Calu3 (cell line): ENCODE data around the gene NFATC1. TPM values are rescaled to one million over a fixed set of nuclear protein-coding genes. Genes with fewer than 3 reads are reported as not detected.

Source experiments
- BruUV-seq: library from RNA; stranded (reverse); fragments of 400-500 nt; replicated peaks from 2 replicates; lab custom pipeline; 2021; lab: Mats Ljungman, UMichigan
- CTCF ChIA-PET: fragments of 300-600 bp; sonication (Branson Sonifier 250); formaldehyde crosslinking; loops from one replicate; lab custom pipeline; 2022; ENCODE audit warnings: antibody characterized with exemption; lab: Charles Lee
- DNase-seq: peaks from one replicate; pipeline ENCODE4 v3.0.0; 2022
- H3K27ac Mint-ChIP-seq: one replicate; pipeline ENCODE4 v1.8.0; 2022; ENCODE audit warnings: mixed read lengths; ENCODE audit not compliant: unreplicated experiment
- H3K27me3 Mint-ChIP-seq: one replicate; pipeline ENCODE4 v1.8.0; 2022; ENCODE audit warnings: mixed read lengths; ENCODE audit not compliant: unreplicated experiment
- H3K36me3 Mint-ChIP-seq: one replicate; pipeline ENCODE4 v1.8.0; 2022; ENCODE audit warnings: mild to moderate bottlenecking, moderate library complexity, mixed read lengths; ENCODE audit not compliant: insufficient read depth, unreplicated experiment
- H3K4me1 Mint-ChIP-seq: one replicate; pipeline ENCODE4 v1.8.0; 2022; ENCODE audit warnings: mild to moderate bottlenecking, low read depth, mixed read lengths; ENCODE audit not compliant: unreplicated experiment
- H3K4me3 Mint-ChIP-seq: one replicate; pipeline ENCODE4 v1.8.0; 2022; ENCODE audit warnings: mild to moderate bottlenecking, low read depth, moderate library complexity, mixed read lengths; ENCODE audit not compliant: unreplicated experiment
- H3K9me3 Mint-ChIP-seq: one replicate; pipeline ENCODE4 v1.8.0; 2022; ENCODE audit warnings: low read depth, mixed read lengths; ENCODE audit not compliant: unreplicated experiment
- intact Hi-C: fragments of 100-400 bp; cut with micrococcal nuclease; formaldehyde crosslinking; loops from one replicate; pipeline ENCODE4 v1.10.0; 2022; ENCODE audit not compliant: unreplicated experiment
- total RNA-seq: library from RNA; stranded (reverse); gene quantifications from 2 replicates; pipeline ENCODE4 v1.2.3, GENCODE V29; 2022
- TF ChIP-seq, protein P1 (sequence below): fragments of 200-600 bp; IDR thresholded peaks from one replicate; pipeline ENCODE4 v1.8.0; 2022; ENCODE audit warnings: antibody characterized with exemption; ENCODE audit not compliant: unreplicated experiment

Gene NFATC1
- total RNA-seq, 1 experiment from 2014 or later: 5.9 TPM

DNA sequence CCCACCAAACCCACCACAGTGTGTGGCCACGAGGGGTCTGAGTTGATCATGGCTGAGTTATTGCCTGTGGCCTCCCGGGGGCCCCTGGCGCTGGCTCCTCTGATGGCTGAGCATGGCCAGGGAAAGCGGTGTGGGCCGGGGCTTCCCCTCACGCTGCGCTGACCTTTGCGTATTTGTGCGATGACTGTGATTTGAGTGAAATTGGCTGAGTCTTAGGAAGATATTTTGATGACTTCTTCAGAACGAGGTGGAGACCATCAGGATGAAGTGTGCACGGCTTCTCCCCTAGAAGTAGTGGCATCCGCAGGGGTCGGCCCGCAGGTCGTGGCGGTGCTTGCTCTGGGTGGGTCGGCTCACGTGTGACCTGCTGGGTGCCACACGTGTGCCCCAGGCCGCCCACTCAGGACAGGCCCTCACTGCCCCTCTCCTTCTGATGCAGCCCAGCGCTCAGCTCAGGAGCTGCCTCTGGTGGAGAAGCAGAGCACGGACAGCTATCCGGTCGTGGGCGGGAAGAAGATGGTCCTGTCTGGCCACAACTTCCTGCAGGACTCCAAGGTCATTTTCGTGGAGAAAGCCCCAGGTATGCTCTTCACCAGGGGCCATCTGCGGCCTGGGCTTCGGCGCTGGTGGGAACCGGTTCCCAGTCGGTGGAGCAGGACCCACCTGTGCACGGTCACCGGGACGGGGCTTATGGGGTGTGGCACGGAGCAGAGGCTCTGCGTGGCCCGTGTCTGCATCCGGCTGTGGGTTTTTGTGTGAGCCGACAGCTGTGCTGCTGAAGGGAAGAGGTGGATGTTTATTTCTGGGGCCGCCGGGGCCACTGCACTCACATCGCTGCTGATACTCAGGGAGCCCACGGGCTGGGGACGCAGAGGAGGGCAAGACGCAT lies 55.8 kb downstream of the NFATC1 start:
- intact Hi-C loops: no loop called here
- Mint-ChIP-seq H3K27me3 (no peaks in the 10 kb centered on the region), H3K9me3 (no peaks in the 10 kb centered on the region), H3K4me1 (no peaks in the 10 kb centered on the region), H3K36me3 (no peaks in the 10 kb centered on the region), H3K4me3 (no peak overlapping the region), H3K27ac (no peak overlapping the region)
- BruUV-seq: no TSS peak
- CTCF ChIA-PET: no interaction called here
- TF ChIP-seq, protein P1, sequence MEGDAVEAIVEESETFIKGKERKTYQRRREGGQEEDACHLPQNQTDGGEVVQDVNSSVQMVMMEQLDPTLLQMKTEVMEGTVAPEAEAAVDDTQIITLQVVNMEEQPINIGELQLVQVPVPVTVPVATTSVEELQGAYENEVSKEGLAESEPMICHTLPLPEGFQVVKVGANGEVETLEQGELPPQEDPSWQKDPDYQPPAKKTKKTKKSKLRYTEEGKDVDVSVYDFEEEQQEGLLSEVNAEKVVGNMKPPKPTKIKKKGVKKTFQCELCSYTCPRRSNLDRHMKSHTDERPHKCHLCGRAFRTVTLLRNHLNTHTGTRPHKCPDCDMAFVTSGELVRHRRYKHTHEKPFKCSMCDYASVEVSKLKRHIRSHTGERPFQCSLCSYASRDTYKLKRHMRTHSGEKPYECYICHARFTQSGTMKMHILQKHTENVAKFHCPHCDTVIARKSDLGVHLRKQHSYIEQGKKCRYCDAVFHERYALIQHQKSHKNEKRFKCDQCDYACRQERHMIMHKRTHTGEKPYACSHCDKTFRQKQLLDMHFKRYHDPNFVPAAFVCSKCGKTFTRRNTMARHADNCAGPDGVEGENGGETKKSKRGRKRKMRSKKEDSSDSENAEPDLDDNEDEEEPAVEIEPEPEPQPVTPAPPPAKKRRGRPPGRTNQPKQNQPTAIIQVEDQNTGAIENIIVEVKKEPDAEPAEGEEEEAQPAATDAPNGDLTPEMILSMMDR: no peak
- DNase-seq: no peak

DNA sequence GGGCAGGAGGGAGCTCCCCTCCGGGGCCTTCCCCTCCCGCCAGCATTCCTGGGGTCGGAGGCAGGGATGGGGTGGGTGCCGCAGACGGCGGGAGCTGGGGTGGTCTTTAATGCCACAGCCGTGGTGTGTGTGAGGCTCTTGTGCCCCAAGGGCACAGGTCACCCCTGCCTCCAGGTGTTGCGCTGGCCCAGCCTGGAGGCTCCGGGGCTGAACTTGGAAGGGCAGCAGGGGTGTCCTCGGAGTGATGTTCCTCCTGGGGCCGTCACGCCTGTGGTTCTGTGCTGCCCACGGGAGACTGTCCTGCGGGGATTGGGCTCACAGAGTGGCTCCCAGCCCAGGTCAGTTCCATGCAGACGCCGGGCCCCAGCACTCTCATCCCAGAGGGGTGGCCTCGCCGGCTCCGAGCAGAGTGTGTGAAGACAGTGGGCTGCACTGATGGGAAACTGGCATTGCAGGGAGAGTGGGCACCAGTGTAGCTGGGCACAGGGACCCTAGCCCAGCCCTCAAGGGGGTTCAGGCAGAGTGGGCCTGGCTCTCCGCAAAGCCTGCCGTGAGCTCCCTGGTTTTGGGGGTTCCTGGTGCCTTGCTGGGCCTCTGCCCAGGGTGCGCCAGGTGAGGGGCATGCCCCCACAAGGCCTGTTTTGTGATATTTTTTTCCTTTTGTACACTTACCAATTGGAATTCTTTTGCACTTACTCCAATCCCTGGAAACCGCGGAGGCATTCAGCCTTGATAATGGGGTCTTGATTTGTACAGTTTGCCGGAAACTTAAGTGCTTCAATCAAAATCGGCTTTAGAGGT lies 56.7 kb downstream of the NFATC1 start:
- intact Hi-C loops: no loop called here
- Mint-ChIP-seq H3K27me3 (no peaks in the 10 kb centered on the region), H3K4me3 (no peak overlapping the region), H3K4me1 (no peaks in the 10 kb centered on the region), H3K9me3 (no peaks in the 10 kb centered on the region), H3K27ac (no peak overlapping the region), H3K36me3 (no peaks in the 10 kb centered on the region)
- TF ChIP-seq, protein P1: no peak
- no TSS peak for BruUV-seq
- CTCF ChIA-PET: no interaction called here
- DNase-seq: no peak

DNA sequence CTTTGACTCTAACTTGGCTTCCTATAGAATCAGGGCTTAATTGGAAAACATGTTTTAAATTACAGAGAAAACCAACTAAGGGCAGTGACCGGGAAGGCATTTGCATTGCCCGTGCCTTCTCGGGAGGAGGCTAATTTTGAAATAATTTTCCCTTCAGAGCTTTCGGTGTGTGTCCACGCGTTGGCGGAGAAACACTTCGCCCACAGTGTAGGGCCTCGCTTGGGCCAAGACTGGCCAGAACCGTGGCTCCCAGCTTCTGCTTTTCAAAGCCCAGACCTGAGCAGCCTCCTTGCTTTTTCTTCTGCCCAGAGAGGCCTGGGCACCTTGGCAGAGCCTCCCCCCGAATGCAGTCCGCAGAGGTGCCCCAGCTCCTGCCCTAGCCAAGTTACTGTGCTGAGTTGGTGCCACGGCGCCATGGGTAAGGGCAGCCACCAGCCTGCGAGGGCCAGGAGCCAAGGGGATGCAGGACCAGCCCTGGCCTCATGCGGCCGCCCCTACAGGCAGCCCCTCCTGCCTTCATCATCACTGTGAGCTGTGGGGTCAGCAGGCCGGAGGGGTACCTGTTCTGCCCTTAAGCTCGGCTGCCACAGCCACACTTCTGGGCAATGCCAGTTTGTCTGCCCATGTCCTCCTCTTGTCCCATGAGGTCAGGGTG lies 57.4 kb downstream of the NFATC1 start:
- Mint-ChIP-seq H3K27me3 (no peaks in the 10 kb centered on the region), H3K36me3 (no peaks in the 10 kb centered on the region), H3K4me3 (no peak overlapping the region), H3K9me3 (no peaks in the 10 kb centered on the region), H3K4me1 (no peaks in the 10 kb centered on the region), H3K27ac (no peak overlapping the region)
- TF ChIP-seq, protein P1: no peak
- CTCF ChIA-PET: no interaction called here
- no peak for DNase-seq
- intact Hi-C loops: no loop called here
- BruUV-seq: no TSS peak
